HG02981 (cell line): ENCODE data around the gene ATXN2.

Experiments
- ATAC-seq: cut with Tn5 transposase; IDR thresholded peaks from one replicate; pipeline ENCODE4 v1.9.1; 2021; ENCODE audit warnings: mild to moderate bottlenecking, moderate library complexity; ENCODE audit not compliant: unreplicated experiment

Gene ATXN2

DNA sequence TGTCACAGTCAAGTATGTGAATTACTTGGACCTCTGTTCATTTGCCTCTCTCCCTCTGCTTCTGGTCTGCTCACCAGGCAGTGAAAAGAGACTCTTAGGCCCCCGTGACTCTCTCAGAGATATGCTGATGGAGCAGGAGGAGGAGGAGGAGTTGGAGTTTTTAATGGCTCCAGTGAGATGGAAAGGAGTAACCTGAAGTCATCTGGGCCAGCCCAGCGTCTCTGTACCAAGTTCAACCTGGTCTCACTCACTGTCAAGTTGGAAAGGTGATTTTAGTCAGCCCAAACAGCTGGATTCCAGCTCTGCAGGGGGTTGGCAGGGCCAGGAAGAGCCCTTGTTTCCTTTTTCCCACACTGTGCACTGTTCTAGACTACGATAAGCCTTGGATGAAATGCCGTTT lies 144.8 kb downstream of the ATXN2 start:
- no peak for ATAC-seq

DNA sequence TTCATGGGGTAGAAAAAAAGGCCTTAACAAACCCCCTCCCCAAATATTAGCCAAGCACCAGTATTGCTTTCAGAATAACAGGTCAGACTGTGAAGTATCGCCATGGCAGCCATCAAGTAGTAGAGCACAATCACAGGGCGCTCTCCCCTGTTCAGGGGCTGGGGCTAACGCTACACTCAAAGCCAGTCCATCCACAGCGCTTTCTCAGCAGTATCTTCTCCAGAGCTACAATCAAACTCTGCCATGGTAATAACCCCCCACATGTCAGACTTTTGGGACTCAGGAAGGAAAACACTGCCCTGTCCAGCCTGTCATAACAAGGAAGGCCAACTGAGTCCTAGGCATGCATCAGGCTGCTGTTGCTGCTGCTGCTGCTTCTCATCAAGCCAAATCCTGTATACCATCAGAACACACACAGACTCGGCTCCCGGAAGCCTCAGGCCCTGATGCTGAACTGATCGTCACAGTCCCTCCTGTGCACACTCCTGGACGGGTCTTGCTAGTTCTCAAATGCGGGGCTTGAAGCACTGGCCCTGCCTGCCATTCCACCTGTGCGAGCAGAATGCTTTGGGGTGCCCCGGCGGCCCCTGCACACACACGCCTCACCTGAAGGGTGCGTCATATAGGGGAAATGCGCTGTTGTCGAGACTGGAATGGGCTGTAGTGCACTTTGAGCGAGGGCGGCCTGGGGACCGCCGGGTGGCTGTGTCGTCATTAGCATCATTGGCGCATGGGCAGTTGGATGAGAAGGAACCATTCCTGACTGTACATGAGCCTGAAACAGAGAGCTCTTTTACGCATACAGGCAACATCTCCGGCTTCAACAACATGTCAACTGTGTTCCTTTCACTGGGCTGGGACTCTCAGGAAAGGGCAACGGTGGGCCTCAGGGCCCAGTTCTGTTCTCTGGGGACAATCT lies 145.8 kb downstream of the ATXN2 start:
- no peak for ATAC-seq

DNA sequence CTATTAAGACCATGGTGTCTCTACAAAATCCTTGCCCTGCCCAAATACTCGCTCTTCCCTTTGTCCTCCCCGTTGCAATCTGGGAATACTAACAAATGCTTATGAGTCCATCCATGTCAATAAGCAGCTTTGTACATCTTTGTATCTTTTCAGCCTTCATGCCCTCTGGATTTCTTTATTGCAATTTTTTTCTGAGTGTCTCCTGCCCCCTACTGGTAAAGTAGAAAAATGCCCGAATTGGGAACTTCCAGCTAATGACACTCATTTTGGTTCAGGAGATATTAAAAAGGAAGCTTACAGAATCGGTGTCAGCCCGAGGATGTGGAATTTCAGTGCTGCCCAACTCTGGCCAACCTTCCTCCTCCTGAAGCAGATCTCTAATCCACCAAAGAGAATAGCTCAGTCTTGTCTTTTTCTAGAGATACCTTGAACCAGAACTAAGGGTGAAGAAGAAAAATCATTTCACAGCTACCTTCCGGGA lies 147.4 kb downstream of the ATXN2 start:
- no peak for ATAC-seq

DNA sequence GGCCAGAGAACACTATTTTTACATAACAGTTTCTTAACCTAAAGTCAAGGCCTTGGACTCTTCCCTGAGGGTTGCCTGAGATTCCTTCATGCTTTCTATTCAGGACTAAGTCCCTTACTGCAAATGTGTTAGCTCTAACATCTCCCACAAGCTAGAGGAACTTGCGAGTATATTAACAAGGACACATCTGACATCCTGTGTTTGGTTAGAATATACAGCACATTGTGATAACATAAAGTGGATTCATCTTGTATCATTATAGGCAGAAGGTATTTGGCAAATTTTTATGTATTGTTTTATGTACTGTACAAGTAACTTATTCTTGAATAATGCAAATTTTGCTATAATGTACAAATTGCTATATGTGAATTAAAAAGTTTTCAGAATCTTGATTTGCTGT lies 147.9 kb downstream of the ATXN2 start:
- ATAC-seq, result no peak

DNA sequence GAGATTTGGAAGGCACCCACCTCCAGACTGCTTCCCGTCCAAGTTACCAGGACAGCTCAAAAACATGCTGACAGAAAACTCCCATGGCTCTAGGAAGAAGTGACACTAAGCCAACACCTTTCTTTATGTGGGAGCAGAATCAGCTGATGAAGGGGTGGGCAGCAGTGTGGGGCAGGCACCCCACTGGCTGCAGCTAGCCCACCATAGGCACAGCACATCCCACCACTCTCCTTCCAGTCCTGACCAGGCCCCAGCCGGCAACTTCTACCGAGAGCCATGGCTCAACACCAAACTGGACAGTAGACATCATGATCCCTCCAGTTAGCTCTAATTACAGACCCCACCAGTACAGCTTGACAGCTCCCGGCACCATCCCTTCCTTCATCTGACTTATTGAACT lies 148.4 kb downstream of the ATXN2 start:
- no peak for ATAC-seq

DNA sequence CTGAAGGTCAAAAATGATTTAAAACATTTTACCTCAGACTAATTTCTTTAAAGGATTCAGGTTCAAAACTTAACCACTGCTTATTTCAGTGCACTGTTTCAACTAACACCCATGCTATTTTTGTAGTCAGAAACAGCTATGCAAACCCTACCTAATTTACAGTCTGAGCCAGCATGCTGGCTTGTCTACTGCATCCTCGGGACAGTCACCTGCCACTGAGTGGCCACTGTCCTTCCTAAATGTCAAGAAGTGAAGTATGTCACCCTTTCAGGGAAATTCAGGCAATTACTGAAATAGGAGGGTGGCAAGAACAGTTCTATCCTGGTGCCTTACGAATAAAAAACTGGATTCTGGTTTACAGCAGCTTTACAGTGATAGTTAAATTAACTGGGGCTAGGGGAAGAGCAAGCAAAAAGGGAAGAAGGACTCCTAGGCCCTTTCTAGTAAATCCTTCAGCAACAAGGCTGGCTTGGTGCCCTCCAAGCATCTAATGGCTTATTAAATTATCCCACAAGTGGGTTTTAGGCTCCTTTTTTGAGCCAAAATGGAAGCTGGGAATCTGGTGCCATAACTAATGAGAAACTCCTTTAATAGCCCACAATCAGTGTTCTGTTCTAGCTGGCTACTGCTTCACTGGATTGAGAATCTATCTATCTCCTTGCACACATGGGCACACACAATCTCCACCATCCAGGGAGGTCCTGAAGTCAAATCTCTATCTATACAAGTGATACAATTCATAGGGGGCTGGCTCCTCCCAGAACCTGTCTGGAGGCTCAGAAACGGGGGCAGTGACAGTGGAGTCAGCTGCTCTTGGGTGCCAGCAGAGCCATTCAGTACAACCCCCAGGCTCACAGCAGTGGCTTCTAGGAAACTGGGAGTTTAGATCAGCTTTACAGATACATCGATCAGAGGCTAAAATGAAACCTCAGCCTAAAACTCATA lies 150.0 kb downstream of the ATXN2 start:
- ATAC-seq, result no peak

DNA sequence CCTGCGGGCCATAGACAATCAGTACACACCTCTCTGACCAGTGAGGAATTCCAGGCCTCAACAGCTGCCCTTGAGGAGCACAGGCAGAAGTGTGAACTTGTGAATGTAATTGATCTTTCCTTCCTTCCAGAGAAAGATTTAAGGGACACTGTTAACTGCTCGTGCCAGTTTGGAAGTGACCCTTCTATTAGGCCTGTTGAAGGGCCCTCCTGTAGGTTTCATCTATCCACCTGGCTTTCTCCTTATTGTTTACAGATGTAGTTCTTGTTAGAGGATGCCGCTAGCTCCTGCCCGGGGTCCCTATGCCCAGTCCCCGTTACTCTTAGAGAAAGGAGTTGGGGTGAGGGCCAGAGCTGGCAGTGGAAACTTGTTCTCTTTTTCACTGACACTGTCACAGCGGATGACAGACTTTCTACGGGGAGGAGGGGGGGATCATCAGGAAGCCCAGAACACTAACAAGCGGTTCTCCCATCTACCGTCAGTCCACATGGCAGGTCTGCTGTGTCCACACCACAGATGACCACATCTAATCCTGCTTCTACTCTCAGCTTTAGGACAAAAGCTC lies 150.8 kb downstream of the ATXN2 start:
- no peak for ATAC-seq

DNA sequence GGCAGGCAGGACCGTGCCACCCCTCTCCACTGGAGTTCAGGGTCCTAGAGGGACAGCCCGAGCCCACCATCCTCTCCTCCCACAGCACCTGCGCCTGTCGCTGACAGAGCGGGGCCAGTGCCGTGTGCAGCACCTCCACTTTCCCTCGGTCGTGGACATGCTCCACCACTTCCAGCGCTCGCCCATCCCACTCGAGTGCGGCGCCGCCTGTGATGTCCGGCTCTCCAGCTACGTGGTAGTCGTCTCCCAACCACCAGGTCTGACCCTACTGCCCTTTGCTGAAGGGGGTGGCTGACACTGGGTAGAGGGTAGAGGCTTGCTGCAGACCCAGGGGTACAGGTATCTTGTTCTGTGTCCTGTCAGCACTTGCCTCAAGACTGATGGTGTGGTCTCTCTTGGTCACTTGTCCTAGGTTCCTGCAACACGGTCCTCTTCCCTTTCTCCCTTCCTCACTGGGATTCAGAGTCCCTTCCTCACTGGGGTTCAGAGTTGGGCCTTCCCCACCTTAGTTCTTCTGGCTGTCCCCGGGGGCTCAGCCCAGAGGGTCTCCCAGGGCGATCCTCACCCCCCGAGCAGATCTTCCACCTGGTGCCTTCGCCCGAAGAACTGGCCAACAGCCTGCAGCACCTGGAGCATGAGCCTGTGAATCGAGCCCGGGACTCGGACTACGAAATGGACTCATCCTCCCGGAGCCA lies 151.4 kb downstream of the ATXN2 start:
- no peak for ATAC-seq

DNA sequence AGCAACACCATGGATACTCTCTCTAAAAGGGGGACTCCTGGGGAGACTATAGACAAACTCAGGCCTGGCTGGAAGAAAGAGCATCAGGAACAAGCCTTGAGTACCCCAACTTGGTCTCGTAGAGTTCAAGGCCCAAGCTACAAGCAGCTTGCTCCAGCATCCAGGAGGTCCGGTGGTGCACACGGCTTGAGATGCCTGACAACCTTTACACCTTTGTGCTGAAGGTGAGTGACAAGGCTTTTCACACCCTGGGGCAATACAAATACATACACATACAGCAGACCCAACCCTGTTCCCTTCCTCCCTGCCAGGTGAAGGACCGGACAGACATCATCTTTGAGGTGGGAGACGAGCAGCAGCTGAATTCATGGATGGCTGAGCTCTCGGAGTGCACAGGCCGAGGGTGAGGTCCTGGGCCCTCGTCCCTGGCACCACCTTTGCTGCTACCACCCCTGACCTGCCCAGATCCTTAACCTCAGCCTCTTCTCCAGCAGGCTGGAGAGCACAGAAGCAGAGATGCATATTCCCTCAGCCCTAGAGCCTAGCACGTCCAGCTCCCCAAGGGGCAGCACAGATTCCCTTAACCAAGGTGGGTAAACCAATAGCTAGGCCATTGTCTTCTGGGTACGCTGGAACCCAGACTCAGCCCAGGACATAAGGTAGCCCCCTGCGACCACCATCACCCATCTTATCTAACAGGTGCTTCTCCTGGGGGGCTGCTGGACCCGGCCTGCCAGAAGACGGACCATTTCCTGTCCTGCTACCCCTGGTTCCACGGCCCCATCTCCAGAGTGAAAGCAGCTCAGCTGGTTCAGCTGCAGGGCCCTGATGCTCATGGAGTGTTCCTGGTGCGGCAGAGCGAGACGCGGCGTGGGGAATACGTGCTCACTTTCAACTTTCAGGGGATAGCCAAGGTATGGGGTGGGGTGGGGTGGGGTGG lies 152.2 kb downstream of the ATXN2 start:
- no peak for ATAC-seq

DNA sequence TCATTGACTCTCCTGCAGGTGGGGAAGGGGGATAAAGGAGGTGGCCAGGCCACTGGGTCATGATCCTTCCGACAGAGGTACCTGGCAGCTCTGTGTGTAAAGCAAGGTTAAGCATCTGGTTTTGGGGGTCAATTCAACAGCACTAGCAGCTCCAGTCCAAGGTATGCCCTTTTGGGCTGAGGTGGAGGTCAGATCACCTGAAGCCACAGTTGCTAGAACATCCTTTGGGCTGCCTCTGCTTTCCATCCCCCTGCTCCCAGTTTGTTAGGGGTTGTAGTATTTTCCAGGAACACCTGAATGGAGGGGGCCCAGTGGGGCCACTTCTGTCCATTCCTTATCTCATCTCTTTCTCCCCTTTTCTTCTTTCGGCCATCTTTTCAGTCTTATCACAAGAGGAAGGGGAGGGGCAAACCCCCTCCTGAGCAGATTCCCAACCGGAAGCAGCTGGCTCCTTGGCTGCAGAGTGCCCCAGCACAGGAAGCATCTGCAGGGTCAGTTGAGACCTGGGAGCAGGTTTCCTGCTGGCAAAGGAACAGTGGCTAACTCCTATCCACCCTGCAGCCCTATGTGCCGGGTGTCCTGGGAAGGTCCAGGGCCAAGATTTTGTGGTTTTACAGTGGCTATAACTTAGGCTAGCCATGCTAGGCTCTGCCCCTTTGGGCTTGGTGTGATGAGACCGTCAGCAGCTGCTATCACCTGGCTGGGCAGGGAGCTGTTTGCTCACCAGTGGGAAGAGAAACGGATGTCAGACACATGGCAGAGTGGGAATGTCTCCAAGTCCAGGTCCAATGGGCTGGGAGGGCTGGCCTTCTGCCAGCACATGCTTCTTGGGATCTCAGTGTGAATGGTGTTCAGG lies 153.2 kb downstream of the ATXN2 start:
- no peak for ATAC-seq

DNA sequence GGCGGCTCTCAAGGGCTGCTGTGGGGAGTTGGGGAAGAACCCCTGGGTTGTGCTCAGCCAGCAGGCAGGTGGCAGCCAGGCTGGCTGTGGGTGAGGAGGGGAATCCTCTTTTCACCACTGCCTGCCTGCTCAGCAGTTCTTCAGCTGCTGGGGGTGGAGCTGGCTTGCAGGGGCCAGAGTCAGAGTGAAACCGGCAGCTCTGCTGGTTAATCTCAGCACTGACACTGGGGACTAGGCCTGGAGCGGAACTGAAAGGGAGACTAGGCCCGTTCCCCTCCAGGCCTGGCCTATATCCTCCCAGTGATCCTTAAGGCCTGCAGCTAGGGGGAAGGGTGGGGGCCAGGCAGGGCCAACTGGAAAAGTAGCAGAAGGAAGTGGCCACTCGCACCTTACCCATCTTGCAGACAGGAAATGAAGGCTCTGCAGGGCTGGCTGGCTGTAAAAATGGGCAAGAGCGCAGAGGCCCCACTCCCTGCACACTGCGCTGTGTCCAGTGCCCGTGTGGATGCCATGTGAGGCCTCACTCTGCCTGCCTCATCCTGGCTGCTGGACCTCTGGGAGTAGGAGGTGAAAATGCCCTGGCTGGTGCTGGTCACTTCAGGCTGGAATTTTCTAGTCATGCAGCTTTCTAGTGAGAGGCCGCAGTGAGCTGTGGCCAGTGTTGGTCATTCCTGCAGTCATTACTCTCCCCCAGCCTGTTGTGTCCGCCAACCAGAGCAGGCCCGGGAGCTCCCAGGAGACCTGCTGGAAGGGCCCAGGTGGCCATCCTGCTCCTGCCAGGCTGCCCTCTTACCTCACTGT lies 154.0 kb downstream of the ATXN2 start:
- ATAC-seq, result peak; percentile 85

DNA sequence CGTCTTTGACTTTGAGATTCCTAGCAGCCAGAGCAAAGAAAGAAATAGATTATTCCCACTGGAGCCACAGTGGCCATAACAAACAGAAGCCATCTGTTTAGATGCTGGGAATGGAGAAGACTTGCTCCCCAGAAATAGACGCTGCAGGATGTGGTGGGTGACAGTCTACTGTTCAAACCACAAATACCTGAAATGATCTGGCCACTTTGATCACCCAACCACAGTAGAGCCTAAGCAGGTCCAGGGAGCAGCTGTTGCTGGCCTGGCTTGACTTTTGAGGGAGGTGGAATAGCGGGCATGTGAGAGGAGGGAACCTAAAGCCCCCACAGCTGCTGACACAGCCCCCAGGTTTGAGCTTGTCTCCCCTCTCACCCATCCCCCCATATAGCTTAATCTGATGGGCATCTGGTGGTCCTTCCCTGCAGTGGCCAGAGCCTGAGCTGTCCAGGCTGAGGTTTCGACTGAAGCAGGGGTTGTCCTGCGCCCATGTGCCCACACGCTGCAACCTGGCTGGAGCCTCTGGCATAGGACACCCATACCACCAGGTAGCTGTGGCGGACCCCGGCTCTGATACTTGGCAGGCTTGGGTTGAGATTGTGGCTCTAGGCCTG lies 154.7 kb downstream of the ATXN2 start:
- peak; percentile 23 for ATAC-seq

DNA sequence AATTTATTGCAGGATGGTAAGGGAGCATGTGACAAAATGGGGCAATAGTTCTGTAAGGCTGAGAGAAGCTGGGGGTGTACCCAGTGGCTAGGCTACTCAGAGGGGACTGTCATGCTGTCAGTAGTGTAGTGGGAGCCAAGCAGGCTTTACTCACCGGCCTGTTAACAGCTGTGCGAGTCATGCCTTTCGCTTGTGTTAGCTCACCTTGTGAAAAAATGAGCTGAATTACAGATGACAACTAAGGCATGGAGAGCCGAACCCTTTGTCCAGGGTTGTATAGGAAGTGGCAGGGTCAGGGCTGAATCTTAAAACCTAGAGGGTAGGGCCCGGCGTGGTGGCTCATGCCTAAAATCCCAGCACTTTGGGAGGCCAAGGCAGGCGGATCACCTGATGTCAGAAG lies 155.5 kb downstream of the ATXN2 start:
- no peak for ATAC-seq

DNA sequence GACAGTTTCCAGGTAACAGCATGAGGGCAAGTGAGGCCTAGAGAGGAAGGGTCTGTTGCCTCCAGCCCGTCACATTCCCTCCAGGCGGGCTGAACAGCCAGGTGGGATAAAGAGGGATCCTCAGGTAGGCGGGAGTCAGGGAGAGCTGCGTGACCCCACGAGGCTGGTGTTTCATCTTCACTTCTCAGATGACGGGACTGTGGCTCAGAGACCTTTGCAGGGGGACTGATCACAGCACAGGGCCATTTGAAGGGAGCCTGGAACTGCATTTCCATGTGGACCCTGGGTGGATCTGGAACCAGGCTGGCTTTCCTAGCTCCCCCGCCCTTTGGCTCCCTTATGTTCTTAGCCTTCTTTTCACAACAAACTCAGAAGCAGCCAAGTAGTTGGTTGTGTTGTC lies 156.0 kb downstream of the ATXN2 start:
- ATAC-seq, result no peak

DNA sequence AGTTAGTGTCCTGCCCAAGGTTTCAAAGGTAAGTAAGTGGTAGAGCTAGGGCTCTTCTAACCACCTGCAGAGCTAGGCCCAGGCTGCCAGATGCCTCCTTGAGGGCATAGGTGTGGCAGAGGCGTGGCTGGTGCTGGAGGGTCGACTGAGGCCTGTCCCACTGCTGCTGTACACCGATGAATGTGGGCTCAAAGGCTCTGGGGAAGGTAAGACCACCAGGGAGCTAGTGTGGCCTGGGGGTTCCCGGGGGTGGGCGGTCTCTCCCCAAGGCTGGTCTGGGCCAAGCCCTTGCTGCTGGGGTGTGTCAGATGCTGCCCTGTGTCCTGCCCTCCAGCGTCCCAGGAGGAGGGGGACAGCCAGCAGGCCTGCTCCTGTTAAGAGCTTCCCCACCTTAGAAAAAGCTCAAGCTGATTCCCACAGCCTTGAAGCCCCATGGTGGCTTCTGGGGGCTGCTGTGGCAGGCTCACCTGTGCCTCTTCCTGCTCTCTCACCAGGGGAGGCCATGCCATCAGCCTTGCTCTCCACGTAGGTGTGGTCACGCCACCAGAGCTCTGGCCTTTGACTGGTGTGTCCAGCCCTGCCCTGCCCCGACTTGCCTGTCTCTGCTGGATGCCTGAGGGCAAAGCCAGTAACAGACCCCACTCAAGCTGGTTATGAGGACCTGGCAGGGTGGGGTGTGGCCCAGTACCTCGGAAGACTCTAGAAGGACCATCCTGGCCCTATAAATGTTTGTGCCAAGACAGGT lies 156.6 kb downstream of the ATXN2 start:
- no peak for ATAC-seq

DNA sequence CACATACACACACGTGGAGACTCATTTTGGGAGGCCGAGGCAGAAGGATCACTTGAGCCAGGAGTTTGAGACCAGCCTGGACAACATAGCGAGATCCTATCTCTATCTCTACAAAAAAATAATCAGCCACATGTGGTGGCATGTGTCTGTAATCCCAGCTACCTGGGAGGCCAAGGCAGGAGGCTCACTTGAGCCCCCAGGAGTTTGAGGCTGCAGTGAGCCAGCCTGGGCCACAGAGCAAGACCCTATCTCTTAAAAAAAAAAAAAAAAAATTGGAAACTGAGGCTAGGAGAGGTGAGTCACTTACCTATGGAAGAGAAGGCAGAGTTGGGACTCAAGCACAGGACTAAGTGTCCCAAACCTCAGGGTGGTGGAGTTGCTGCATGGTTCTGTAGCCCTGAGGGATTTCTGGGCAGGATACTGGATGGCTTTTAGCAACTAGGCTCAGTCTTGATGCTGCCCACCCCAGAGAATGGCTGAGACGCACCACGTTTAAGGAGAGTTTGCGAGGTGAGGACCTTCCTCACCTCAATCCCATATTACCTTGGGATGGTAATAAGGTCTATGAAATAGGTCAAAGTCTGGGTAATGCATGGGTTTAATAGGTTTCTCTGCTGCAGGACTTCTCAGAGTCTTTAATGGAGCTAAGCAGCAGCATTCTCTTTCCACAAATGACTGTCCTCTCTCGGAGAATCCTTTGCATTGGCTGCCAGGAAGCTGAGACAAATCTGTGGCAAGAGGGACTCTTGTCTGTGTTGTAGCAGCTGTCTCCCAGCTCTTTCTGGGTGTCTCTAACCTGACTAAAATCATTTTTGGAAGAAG lies 157.8 kb downstream of the ATXN2 start:
- no peak for ATAC-seq
